Measurements from ENCODE around the gene SCYL3. TPM values are rescaled to one million over a fixed set of nuclear protein-coding genes. Genes with fewer than 3 reads are reported as not detected.
A peak's percentile ranks its signal among the peaks of the same experiment; 100 is the strongest.

SCYL3 gene
- total and polyA plus RNA-seq, 2 of the 13 experiments (the other 11 are each of a cell fraction or from before 2014, with no cell fraction given) = 3.3 to 4.9 TPM

DNA sequence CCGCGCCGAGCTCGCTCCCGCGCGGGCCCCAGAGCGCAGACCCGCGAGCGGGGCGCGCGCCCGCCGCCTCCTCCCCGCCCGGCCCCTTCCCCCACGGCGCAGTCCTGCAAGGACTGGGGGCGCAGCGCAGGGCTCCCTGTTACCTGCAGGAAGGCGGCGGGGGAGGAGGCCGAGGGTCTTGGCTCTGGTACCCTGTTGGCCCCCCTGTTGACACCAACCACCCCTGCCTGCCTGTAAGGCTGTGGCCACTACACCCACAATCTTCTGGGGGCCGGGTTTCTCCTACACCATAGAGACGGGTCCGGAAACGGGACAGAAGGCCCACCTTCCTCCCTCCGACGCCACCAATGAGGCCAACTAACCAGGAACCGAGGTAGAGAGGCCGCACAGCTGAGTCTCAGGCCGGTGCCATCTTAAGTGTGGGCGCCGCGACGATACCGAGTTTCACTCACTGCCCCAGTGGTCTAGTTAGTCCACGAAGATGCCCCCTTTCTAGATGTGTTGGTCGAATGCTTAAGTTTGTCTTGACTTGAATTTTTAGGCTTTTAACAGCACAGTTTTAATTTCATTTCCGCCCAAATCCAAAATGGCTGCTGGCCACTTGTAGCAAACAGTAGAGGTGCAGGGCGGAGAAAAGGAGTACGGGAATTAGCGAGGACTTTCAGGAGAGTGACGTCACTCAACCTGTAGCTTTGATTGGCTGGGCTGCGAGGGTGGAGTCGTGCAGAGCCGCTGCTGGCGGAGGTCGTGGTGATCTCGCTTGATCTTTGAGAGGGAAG lies at the start of gene SCYL3 (continued):
- TF ChIP-seq ZNF446 (CRISPR knock-in tag; IDR thresholded peaks at IDR 0.05) (no peak), MYC (CRISPR knock-in tag; IDR thresholded peaks at IDR 0.05; ENCODE audit: borderline replicate concordance) (peak; percentile 68; the same call in 1 of the 2 replicates), ZBTB7B (CRISPR knock-in tag; IDR thresholded peaks at IDR 0.05) (no peak; the same call in 1 of the 2 replicates), ZNF879 (CRISPR knock-in tag; IDR thresholded peaks at IDR 0.05) (0 out of 2 replicates have a peak, but pooled peaks have one; percentile 60), ZSCAN9 (CRISPR knock-in tag; IDR thresholded peaks at IDR 0.05; ENCODE audit: borderline replicate concordance) (peak; percentile 72), ZNF772 (CRISPR knock-in tag; IDR thresholded peaks at IDR 0.05) (peak; percentile 23; the same call in 1 of the 2 replicates), SIN3A (IDR thresholded peaks at IDR 0.05; ENCODE audit: borderline replicate concordance, low read depth, low read length) (no peak; the same call in 1 of the 2 replicates), LCORL (IDR thresholded peaks at IDR 0.05) (peak; percentile 64; the same call in 1 of the 2 replicates), LCORL (CRISPR knock-in tag; IDR thresholded peaks at IDR 0.05) (no peak), ETV5 (CRISPR knock-in tag; IDR thresholded peaks at IDR 0.05; ENCODE audit: borderline replicate concordance) (peak; percentile 86), ZNF354B (CRISPR knock-in tag; IDR thresholded peaks at IDR 0.05) (no peak), SP2 (CRISPR knock-in tag; IDR thresholded peaks at IDR 0.05) (peak; percentile 78), FOXC1 (CRISPR knock-in tag; IDR thresholded peaks at IDR 0.05; ENCODE audit: borderline replicate concordance) (peak; percentile 60; the same call in 1 of the 2 replicates), ZNF615 (CRISPR knock-in tag; IDR thresholded peaks at IDR 0.05; ENCODE audit: borderline replicate concordance) (no peak), CENPX (CRISPR knock-in tag; IDR thresholded peaks at IDR 0.05) (no peak), ZNF235 (CRISPR knock-in tag; IDR thresholded peaks at IDR 0.05; ENCODE audit: borderline replicate concordance) (peak; percentile 52; the same call in 1 of the 2 replicates), ZNF350 (CRISPR knock-in tag; IDR thresholded peaks at IDR 0.05; ENCODE audit: borderline replicate concordance, low read depth) (no peak; the same call in 1 of the 2 replicates), YY1 (IDR thresholded peaks at IDR 0.05; ENCODE audit: insufficient read depth, insufficient replicate concordance, low read depth, low read length) (peak; percentile 100), RBM39 (IDR thresholded peaks at IDR 0.05; ENCODE audit: low read depth, low read length, poor library complexity, severe bottlenecking) (peak; percentile 18), HOXA5 (CRISPR knock-in tag; IDR thresholded peaks at IDR 0.05) (no peak; the same call in 1 of the 2 replicates), CREB1 (IDR thresholded peaks at IDR 0.05) (peak; percentile 99), CREB1 (CRISPR knock-in tag; IDR thresholded peaks at IDR 0.05) (peak; percentile 98)
- TF ChIP-seq, protein P1, sequence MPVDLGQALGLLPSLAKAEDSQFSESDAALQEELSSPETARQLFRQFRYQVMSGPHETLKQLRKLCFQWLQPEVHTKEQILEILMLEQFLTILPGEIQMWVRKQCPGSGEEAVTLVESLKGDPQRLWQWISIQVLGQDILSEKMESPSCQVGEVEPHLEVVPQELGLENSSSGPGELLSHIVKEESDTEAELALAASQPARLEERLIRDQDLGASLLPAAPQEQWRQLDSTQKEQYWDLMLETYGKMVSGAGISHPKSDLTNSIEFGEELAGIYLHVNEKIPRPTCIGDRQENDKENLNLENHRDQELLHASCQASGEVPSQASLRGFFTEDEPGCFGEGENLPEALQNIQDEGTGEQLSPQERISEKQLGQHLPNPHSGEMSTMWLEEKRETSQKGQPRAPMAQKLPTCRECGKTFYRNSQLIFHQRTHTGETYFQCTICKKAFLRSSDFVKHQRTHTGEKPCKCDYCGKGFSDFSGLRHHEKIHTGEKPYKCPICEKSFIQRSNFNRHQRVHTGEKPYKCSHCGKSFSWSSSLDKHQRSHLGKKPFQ (CRISPR knock-in tag; IDR thresholded peaks at IDR 0.05; ENCODE audit: insufficient replicate concordance) = no peak
- TF ChIP-seq, protein P2, sequence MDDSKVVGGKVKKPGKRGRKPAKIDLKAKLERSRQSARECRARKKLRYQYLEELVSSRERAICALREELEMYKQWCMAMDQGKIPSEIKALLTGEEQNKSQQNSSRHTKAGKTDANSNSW (CRISPR knock-in tag; IDR thresholded peaks at IDR 0.05; ENCODE audit: borderline replicate concordance) = peak; percentile 34; the same call in 1 of the 2 replicates
- TF ChIP-seq, protein P3, sequence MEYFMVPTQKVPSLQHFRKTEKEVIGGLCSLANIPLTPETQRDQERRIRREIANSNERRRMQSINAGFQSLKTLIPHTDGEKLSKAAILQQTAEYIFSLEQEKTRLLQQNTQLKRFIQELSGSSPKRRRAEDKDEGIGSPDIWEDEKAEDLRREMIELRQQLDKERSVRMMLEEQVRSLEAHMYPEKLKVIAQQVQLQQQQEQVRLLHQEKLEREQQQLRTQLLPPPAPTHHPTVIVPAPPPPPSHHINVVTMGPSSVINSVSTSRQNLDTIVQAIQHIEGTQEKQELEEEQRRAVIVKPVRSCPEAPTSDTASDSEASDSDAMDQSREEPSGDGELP (IDR thresholded peaks at IDR 0.05; ENCODE audit: borderline replicate concordance, low read depth) = peak; percentile 79; the same call in 1 of the 2 replicates
- TF ChIP-seq, protein P4, sequence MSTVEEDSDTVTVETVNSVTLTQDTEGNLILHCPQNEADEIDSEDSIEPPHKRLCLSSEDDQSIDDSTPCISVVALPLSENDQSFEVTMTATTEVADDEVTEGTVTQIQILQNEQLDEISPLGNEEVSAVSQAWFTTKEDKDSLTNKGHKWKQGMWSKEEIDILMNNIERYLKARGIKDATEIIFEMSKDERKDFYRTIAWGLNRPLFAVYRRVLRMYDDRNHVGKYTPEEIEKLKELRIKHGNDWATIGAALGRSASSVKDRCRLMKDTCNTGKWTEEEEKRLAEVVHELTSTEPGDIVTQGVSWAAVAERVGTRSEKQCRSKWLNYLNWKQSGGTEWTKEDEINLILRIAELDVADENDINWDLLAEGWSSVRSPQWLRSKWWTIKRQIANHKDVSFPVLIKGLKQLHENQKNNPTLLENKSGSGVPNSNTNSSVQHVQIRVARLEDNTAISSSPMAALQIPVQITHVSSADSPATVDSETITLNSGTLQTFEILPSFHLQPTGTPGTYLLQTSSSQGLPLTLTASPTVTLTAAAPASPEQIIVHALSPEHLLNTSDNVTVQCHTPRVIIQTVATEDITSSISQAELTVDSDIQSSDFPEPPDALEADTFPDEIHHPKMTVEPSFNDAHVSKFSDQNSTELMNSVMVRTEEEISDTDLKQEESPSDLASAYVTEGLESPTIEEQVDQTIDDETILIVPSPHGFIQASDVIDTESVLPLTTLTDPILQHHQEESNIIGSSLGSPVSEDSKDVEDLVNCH (CRISPR knock-in tag; IDR thresholded peaks at IDR 0.05) = no peak

Measured in HepG2 (cell line).